HepG2 (cell line): ENCODE results near the gene NRSN2. TPM values are rescaled to one million over a fixed set of nuclear protein-coding genes. Genes with fewer than 3 reads are reported as not detected.

ENCODE experiments used
- EED ChIP-seq: sonication (generic); formaldehyde crosslinking; IDR thresholded peaks from 2 replicates; pipeline ENCODE4 v1.5.0; 2020; ENCODE audit warnings: mild to moderate bottlenecking, missing genetic modification reagents
- GATA4 ChIP-seq: sonication (generic); IDR thresholded peaks from 2 replicates; pipeline ENCODE4 v1.6.1; 2016; ENCODE audit warnings: antibody characterized with exemption, low read depth, borderline replicate concordance
- HNRNPUL1 ChIP-seq: fragments of 200-400 bp; formaldehyde crosslinking; IDR thresholded peaks from 2 replicates; pipeline ENCODE4 v1.6.1; 2017; ENCODE audit warnings: low read depth, mild to moderate bottlenecking, low read length, moderate library complexity
- ISL2 ChIP-seq: sonication (generic); formaldehyde crosslinking; IDR thresholded peaks from 2 replicates; pipeline ENCODE4 v1.5.0; 2020; ENCODE audit warnings: missing genetic modification reagents
- KLF13 ChIP-seq: sonication (generic); formaldehyde crosslinking; IDR thresholded peaks from 2 replicates; pipeline ENCODE4 v1.4.0; 2020; ENCODE audit warnings: mild to moderate bottlenecking, missing genetic modification reagents
- PCBP1 ChIP-seq: fragments of 200-400 bp; formaldehyde crosslinking; IDR thresholded peaks from 2 replicates; pipeline ENCODE4 v1.6.1; 2017; ENCODE audit warnings: mild to moderate bottlenecking, low read depth, low read length, borderline replicate concordance
- RCOR2 ChIP-seq: IDR thresholded peaks from 2 replicates; pipeline ENCODE4 v1.6.1; 2016; ENCODE audit warnings: missing biosample characterization, missing genetic modification reagents
- THRA ChIP-seq: sonication (generic); formaldehyde crosslinking; IDR thresholded peaks from 2 replicates; pipeline ENCODE4 v1.4.0; 2020; ENCODE audit warnings: missing genetic modification reagents, borderline replicate concordance
- ZKSCAN8 ChIP-seq: IDR thresholded peaks from 2 replicates; pipeline ENCODE4 v1.6.1; 2016; ENCODE audit warnings: borderline replicate concordance, missing genetic modification reagents, missing compliant biosample characterization
- ZNF124 ChIP-seq: sonication (generic); formaldehyde crosslinking; IDR thresholded peaks from 2 replicates; pipeline ENCODE4 v1.4.0; 2020; ENCODE audit warnings: missing genetic modification reagents
- ZNF230 ChIP-seq: sonication (generic); formaldehyde crosslinking; IDR thresholded peaks from 2 replicates; pipeline ENCODE4 v1.4.0; 2020; ENCODE audit warnings: mild to moderate bottlenecking, missing genetic modification reagents
- ZNF329 ChIP-seq: sonication (generic); formaldehyde crosslinking; IDR thresholded peaks from 2 replicates; pipeline ENCODE4 v1.9.0; 2021; ENCODE audit warnings: low read depth, mild to moderate bottlenecking, missing genetic modification reagents
- ZNF337 ChIP-seq: sonication (generic); formaldehyde crosslinking; IDR thresholded peaks from 2 replicates; pipeline ENCODE4 v1.5.1; 2020; ENCODE audit warnings: missing genetic modification reagents, low read depth, mild to moderate bottlenecking, borderline replicate concordance
- ZNF33A ChIP-seq: sonication (generic); formaldehyde crosslinking; IDR thresholded peaks from 2 replicates; pipeline ENCODE4 v1.5.1; 2020; ENCODE audit warnings: missing genetic modification reagents, mild to moderate bottlenecking, moderate library complexity, borderline replicate concordance
- ZNF543 ChIP-seq: sonication (generic); formaldehyde crosslinking; IDR thresholded peaks from 2 replicates; pipeline ENCODE4 v1.4.0; 2020; ENCODE audit warnings: mild to moderate bottlenecking, missing genetic modification reagents
- ZNF547 ChIP-seq: sonication (generic); formaldehyde crosslinking; IDR thresholded peaks from 2 replicates; pipeline ENCODE4 v1.5.1; 2020; ENCODE audit warnings: mild to moderate bottlenecking, missing genetic modification reagents
- ZNF781 ChIP-seq: sonication (generic); formaldehyde crosslinking; IDR thresholded peaks from 2 replicates; pipeline ENCODE4 v1.5.1; 2020; ENCODE audit warnings: borderline replicate concordance, mild to moderate bottlenecking, missing genetic modification reagents; ENCODE audit errors: not compliant biosample characterization
- ZNF83 ChIP-seq: sonication (generic); formaldehyde crosslinking; IDR thresholded peaks from 2 replicates; pipeline ENCODE4 v1.4.0; 2020; ENCODE audit warnings: missing genetic modification reagents, mild to moderate bottlenecking, borderline replicate concordance
- polyA plus RNA-seq, 8 experiments: library from polyadenylated mRNA; depleted of rRNA in 3 of 8; stranded (reverse) in 7 of 8; unstranded in 1 of 8; fragments of >200 nt; fragmentation: Illumina TruSeq in 4 of 8; extraction: Trizol in 4 of 8; gene quantifications; 2 replicates each; pipeline versions ENCODE4 v1.2.1 to v1.2.3, GENCODE V29; 2011 to 2016; ENCODE audit warnings: low read depth in 4 of 8, missing spikeins in 1 of 8, mixed read lengths in 1 of 8; ENCODE audit not compliant: insufficient read depth in 1 of 8
- total RNA-seq, 5 experiments: library from RNA; depleted of rRNA; stranded (reverse); fragments of >200 nt; fragmentation: Illumina TruSeq; extraction: Trizol; gene quantifications; 2 replicates each; pipeline ENCODE4 v1.2.3, GENCODE V29; 2016; ENCODE audit warnings: low read depth in 1 of 5
- TF ChIP-seq, protein P1 (sequence below): IDR thresholded peaks from 2 replicates; pipeline ENCODE4 v1.6.1; 2012; ENCODE audit warnings: low read length, improper control_type of control experiment
- TF ChIP-seq, protein P2 (sequence below): sonication (generic); formaldehyde crosslinking; IDR thresholded peaks from 2 replicates; pipeline ENCODE4 v1.4.0; 2020; ENCODE audit warnings: missing genetic modification reagents
- TF ChIP-seq, protein P3 (sequence below): IDR thresholded peaks from 2 replicates; pipeline ENCODE4 v1.6.1; 2016; ENCODE audit warnings: mild to moderate bottlenecking

NRSN2 gene
- total and polyA plus RNA-seq, 2 of the 13 experiments (the other 11 are each of a cell fraction or from before 2014, with no cell fraction given), result 32.3 to 49.4 TPM

- TF ChIP-seq, protein P1, sequence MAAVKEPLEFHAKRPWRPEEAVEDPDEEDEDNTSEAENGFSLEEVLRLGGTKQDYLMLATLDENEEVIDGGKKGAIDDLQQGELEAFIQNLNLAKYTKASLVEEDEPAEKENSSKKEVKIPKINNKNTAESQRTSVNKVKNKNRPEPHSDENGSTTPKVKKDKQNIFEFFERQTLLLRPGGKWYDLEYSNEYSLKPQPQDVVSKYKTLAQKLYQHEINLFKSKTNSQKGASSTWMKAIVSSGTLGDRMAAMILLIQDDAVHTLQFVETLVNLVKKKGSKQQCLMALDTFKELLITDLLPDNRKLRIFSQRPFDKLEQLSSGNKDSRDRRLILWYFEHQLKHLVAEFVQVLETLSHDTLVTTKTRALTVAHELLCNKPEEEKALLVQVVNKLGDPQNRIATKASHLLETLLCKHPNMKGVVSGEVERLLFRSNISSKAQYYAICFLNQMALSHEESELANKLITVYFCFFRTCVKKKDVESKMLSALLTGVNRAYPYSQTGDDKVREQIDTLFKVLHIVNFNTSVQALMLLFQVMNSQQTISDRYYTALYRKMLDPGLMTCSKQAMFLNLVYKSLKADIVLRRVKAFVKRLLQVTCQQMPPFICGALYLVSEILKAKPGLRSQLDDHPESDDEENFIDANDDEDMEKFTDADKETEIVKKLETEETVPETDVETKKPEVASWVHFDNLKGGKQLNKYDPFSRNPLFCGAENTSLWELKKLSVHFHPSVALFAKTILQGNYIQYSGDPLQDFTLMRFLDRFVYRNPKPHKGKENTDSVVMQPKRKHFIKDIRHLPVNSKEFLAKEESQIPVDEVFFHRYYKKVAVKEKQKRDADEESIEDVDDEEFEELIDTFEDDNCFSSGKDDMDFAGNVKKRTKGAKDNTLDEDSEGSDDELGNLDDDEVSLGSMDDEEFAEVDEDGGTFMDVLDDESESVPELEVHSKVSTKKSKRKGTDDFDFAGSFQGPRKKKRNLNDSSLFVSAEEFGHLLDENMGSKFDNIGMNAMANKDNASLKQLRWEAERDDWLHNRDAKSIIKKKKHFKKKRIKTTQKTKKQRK, result no peak
- no peak for TF ChIP-seq THRA
- no peak for TF ChIP-seq ZNF337 (CRISPR knock-in tag)
- no peak for TF ChIP-seq ZNF543 (CRISPR knock-in tag)
- no peak for TF ChIP-seq ISL2 (CRISPR knock-in tag)
- TF ChIP-seq ZNF547, result no peak
- no peak for TF ChIP-seq ZKSCAN8 (CRISPR knock-in tag)
- TF ChIP-seq, protein P2, sequence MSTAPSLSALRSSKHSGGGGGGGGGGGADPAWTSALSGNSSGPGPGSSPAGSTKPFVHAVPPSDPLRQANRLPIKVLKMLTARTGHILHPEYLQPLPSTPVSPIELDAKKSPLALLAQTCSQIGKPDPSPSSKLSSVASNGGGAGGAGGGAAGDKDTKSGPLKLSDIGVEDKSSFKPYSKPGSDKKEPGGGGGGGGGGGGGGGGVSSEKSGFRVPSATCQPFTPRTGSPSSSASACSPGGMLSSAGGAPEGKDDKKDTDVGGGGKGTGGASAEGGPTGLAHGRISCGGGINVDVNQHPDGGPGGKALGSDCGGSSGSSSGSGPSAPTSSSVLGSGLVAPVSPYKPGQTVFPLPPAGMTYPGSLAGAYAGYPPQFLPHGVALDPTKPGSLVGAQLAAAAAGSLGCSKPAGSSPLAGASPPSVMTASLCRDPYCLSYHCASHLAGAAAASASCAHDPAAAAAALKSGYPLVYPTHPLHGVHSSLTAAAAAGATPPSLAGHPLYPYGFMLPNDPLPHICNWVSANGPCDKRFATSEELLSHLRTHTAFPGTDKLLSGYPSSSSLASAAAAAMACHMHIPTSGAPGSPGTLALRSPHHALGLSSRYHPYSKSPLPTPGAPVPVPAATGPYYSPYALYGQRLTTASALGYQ (CRISPR knock-in tag), result no peak
- TF ChIP-seq ZNF781 (CRISPR knock-in tag), result peak; percentile 29
- no peak for TF ChIP-seq PCBP1
- TF ChIP-seq GATA4, result no peak
- TF ChIP-seq EED (CRISPR knock-in tag), result no peak
- no peak for TF ChIP-seq ZNF230
- TF ChIP-seq ZNF83 (CRISPR knock-in tag), result no peak
- TF ChIP-seq ZNF329 (CRISPR knock-in tag), result no peak
- no peak for TF ChIP-seq ZNF124 (CRISPR knock-in tag)
- TF ChIP-seq ZNF33A (CRISPR knock-in tag), result no peak
- TF ChIP-seq, protein P3, sequence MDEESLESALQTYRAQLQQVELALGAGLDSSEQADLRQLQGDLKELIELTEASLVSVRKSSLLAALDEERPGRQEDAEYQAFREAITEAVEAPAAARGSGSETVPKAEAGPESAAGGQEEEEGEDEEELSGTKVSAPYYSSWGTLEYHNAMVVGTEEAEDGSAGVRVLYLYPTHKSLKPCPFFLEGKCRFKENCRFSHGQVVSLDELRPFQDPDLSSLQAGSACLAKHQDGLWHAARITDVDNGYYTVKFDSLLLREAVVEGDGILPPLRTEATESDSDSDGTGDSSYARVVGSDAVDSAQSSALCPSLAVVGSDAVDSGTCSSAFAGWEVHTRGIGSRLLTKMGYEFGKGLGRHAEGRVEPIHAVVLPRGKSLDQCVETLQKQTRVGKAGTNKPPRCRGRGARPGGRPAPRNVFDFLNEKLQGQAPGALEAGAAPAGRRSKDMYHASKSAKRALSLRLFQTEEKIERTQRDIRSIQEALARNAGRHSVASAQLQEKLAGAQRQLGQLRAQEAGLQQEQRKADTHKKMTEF (CRISPR knock-in tag), result peak; percentile 9; the same call in 1 of the 2 replicates
- no peak for TF ChIP-seq RCOR2 (CRISPR knock-in tag)
- no peak for TF ChIP-seq HNRNPUL1
- TF ChIP-seq KLF13, result no peak
Measured at GRCh38 chr20:373171-373890, 26.4 kb downstream of the NRSN2 start (continued).
